Measurements from ENCODE around the gene DSCAML1.

DSCAML1 gene

GRCh38 chr11:117435326-117435725 is 361.7 kb downstream of the DSCAML1 start:
- DNase-seq (ENCODE audit: low read depth), result no peak
- TF ChIP-seq, protein P1, sequence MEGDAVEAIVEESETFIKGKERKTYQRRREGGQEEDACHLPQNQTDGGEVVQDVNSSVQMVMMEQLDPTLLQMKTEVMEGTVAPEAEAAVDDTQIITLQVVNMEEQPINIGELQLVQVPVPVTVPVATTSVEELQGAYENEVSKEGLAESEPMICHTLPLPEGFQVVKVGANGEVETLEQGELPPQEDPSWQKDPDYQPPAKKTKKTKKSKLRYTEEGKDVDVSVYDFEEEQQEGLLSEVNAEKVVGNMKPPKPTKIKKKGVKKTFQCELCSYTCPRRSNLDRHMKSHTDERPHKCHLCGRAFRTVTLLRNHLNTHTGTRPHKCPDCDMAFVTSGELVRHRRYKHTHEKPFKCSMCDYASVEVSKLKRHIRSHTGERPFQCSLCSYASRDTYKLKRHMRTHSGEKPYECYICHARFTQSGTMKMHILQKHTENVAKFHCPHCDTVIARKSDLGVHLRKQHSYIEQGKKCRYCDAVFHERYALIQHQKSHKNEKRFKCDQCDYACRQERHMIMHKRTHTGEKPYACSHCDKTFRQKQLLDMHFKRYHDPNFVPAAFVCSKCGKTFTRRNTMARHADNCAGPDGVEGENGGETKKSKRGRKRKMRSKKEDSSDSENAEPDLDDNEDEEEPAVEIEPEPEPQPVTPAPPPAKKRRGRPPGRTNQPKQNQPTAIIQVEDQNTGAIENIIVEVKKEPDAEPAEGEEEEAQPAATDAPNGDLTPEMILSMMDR (IDR thresholded peaks at IDR 0.05; ENCODE audit: low read length, missing control alignments), result no peak
- no peak overlapping the region for H3K4me3 ChIP-seq (replicated peaks; ENCODE audit: low read depth, low read length)

DNA sequence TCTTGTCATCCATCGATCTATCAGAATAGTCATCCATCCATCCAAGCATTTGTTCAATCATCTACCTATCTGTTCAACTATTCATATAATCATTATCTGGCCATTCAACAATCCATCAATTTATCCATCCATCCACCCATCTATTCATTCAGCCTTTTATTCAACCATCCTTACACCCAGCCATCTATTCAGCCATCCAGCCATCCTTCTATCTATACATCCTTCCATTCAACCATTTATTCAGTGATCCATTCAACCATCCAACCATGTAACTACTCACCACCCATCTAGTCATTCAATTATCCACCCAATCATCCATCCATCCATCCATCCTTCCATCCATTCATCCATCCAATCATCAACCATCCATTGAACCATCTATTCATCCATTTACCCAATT is 362.5 kb downstream of the DSCAML1 start:
- TF ChIP-seq, protein P1 (IDR thresholded peaks at IDR 0.05; ENCODE audit: low read length, missing control alignments), result no peak
- no peak overlapping the region for H3K4me3 ChIP-seq (replicated peaks; ENCODE audit: low read depth, low read length)
- DNase-seq (ENCODE audit: low read depth), result no peak

DNA sequence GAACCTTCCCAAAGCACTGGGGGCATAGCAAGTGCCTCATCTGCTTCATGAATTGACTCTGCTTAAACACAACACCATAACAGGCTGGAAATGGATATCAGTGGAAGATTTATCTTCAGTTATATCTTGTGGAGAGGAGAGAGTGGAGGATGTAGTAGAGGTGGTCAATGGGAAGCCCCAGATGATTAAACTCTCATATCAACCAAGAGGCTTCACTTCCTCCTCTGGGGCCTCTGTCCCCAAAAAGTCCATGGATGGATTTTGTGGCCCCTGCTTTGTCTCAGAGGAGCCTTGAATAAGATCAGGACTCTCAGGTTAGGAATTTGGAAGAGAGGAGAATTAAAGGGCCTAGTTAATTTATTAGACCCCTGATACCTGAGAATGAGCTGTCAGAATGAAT is 363.3 kb downstream of the DSCAML1 start:
- TF ChIP-seq, protein P1 (IDR thresholded peaks at IDR 0.05; ENCODE audit: low read length, missing control alignments), result no peak
- no peak overlapping the region for H3K4me3 ChIP-seq (replicated peaks; ENCODE audit: low read depth, low read length)
- DNase-seq (ENCODE audit: low read depth), result no peak

- TF ChIP-seq, protein P1 (IDR thresholded peaks at IDR 0.05; ENCODE audit: low read length, missing control alignments), result no peak
- no peak overlapping the region for H3K4me3 ChIP-seq (replicated peaks; ENCODE audit: low read depth, low read length)
- DNase-seq (ENCODE audit: low read depth), result no peak
Observed at GRCh38 chr11:117431436-117431835, 365.6 kb downstream of the DSCAML1 start.

- H3K4me3 ChIP-seq (replicated peaks; ENCODE audit: low read depth, low read length), result no peak overlapping the region
- TF ChIP-seq, protein P1 (IDR thresholded peaks at IDR 0.05; ENCODE audit: low read length, missing control alignments), result no peak
- no peak for DNase-seq (ENCODE audit: low read depth)
Observed at GRCh38 chr11:117430293-117430955, 366.6 kb downstream of the DSCAML1 start.

- no peak for DNase-seq (ENCODE audit: low read depth)
- no peak overlapping the region for H3K4me3 ChIP-seq (replicated peaks; ENCODE audit: low read depth, low read length)
- TF ChIP-seq, protein P1 (IDR thresholded peaks at IDR 0.05; ENCODE audit: low read length, missing control alignments), result no peak
Observed at GRCh38 chr11:117428856-117429229, 368.2 kb downstream of the DSCAML1 start.

DNA sequence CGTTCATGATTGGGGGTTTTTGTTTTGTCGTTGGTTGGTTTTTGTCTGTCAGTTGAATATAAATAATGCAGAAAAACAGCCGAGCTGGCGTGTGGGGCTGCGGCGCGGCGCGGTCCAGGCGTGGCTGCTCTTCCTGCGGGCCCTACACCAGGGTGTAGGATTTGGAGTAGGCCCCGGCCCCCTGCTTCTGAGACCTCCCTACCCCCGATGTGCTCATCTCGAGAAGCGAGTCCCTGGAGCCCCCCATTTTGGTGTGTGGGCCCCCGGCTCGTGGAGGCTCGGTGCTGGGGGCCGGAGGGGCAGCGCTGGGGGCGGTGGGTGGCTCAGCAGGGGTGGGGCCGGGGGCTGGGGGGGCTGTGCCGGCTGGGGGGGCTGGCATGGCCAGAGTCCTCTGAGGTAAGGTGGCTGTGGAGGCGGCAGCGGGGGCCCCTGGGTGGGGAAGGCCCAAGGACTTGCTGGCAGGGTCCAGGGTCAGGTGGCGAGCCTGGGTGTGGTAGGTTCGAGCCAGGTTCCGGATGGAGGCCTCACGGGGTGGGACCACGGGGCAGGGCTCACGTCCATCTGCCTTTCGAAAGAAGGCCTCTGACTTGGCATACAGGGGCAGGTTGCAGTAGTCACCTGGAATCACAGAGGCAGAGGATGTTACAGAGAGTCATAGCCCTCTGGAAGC is 368.7 kb downstream of the DSCAML1 start:
- DNase-seq (ENCODE audit: low read depth), result no peak
- H3K4me3 ChIP-seq (replicated peaks; ENCODE audit: low read depth, low read length), result no peak overlapping the region
- TF ChIP-seq, protein P1 (IDR thresholded peaks at IDR 0.05; ENCODE audit: low read length, missing control alignments), result no peak
